Measurements from ENCODE around the gene RNF220.

GRCh38 chr1:44433209-44433608 lies 28.2 kb downstream of the RNF220 start:
- TF ChIP-seq CTCF (IDR thresholded peaks at IDR 0.05): no peak
- no peak for TF ChIP-seq MAX (CRISPR knock-in tag; IDR thresholded peaks at IDR 0.05)
- no peak for TF ChIP-seq NR3C1 (CRISPR knock-in tag; conservative IDR thresholded peaks at IDR 0.05; ENCODE audit: low read depth)
- no peak for TF ChIP-seq E2F1 (CRISPR knock-in tag; IDR thresholded peaks at IDR 0.05)
- TF ChIP-seq ZNF425 (CRISPR knock-in tag; conservative IDR thresholded peaks at IDR 0.05): no peak
- no peak for TF ChIP-seq NFYB (CRISPR knock-in tag; conservative IDR thresholded peaks at IDR 0.05; ENCODE audit: low read depth)
- TF ChIP-seq NFE2L1 (CRISPR knock-in tag; IDR thresholded peaks at IDR 0.05): no peak
- no peak for TF ChIP-seq CREM (CRISPR knock-in tag; IDR thresholded peaks at IDR 0.05)
- no peak for TF ChIP-seq ELF4 (CRISPR knock-in tag; IDR thresholded peaks at IDR 0.05; ENCODE audit: low read depth)
- no peak for TF ChIP-seq SP1 (CRISPR knock-in tag; conservative IDR thresholded peaks at IDR 0.05)
- no peak for TF ChIP-seq JUN (CRISPR knock-in tag; IDR thresholded peaks at IDR 0.05)
- TF ChIP-seq ATF3 (CRISPR knock-in tag; conservative IDR thresholded peaks at IDR 0.05): no peak
- no peak for TF ChIP-seq PRDM15 (CRISPR knock-in tag; IDR thresholded peaks at IDR 0.05)

All from WTC11 (cell line).